Smooth muscle cell (in vitro differentiated cells): ENCODE measurements around the gene SEL1L3. TPM values are rescaled to one million over a fixed set of nuclear protein-coding genes. Genes with fewer than 3 reads are reported as not detected.

ENCODE experiments used
- DNase-seq: peaks from one replicate; lab custom pipeline; 2025; ENCODE audit not compliant: unreplicated experiment; lab: John Stamatoyannopoulos, UW
- H2AFZ ChIP-seq: fragments of 200-600 bp; sonication (generic); 2 replicates; pipeline ENCODE4 v1.6.0; 2016; ENCODE audit warnings: antibody characterized with exemption, low read depth, mild to moderate bottlenecking
- H3F3A ChIP-seq: fragments of 200-600 bp; sonication (generic); 2 replicates; pipeline ENCODE4 v1.6.0; 2017; ENCODE audit warnings: antibody characterized with exemption, low read depth
- H3K27ac ChIP-seq: fragments of 200-600 bp; sonication (generic); 2 replicates; pipeline ENCODE4 v1.5.1; 2016; ENCODE audit warnings: low read depth, mild to moderate bottlenecking
- H3K27me3 ChIP-seq: fragments of 200-600 bp; sonication (generic); 2 replicates; pipeline ENCODE4 v1.6.1; 2016; ENCODE audit warnings: low read depth, mild to moderate bottlenecking
- H3K36me3 ChIP-seq: fragments of 200-600 bp; sonication (generic); 2 replicates; pipeline ENCODE4 v1.5.1; 2016; ENCODE audit warnings: low read depth
- H3K4me1 ChIP-seq: fragments of 200-600 bp; sonication (generic); 2 replicates; pipeline ENCODE4 v1.5.1; 2016; ENCODE audit warnings: low read depth
- H3K4me2 ChIP-seq: fragments of 200-600 bp; sonication (generic); 2 replicates; pipeline ENCODE4 v1.6.0; 2016; ENCODE audit warnings: mild to moderate bottlenecking
- H3K4me3 ChIP-seq: fragments of 200-600 bp; sonication (generic); 2 replicates; pipeline ENCODE4 v1.5.1; 2016; ENCODE audit warnings: mild to moderate bottlenecking
- H3K79me2 ChIP-seq: fragments of 200-600 bp; sonication (generic); 2 replicates; pipeline ENCODE4 v1.6.0; 2016; ENCODE audit warnings: low read depth, mild to moderate bottlenecking
- H3K9ac ChIP-seq: fragments of 200-600 bp; sonication (generic); 2 replicates; pipeline ENCODE4 v1.6.0; 2016; ENCODE audit warnings: low read depth
- H3K9me3 ChIP-seq: fragments of 200-600 bp; sonication (generic); replicated peaks from 2 replicates; pipeline ENCODE4 v1.5.1; 2016; ENCODE audit warnings: low read depth
- H4K20me1 ChIP-seq: fragments of 200-600 bp; sonication (generic); 2 replicates; pipeline ENCODE4 v1.6.0; 2016; ENCODE audit warnings: low read depth
- CTCF ChIP-seq: fragments of 200-600 bp; sonication (generic); IDR thresholded peaks from 2 replicates; pipeline ENCODE4 v1.5.1; 2017; ENCODE audit warnings: borderline replicate concordance, mild to moderate bottlenecking, antibody characterized with exemption; ENCODE audit not compliant: insufficient read depth, poor library complexity, severe bottlenecking
- WGBS: methylation state at CpG from one replicate; pipeline ENCODE4 v1.1.7; 2016; ENCODE audit warnings: low lambda C conversion rate; 5-methylcytosine and 5-hydroxymethylcytosine counted together
- polyA plus RNA-seq: library from polyadenylated mRNA; unstranded; fragments of >200 nt; fragmentation: Nextera tagmentation; extraction: Ambion mirVana; gene quantifications from 2 replicates; pipeline ENCODE4 v1.2.1, GENCODE V29; 2016
- total RNA-seq: library from RNA; depleted of rRNA; stranded (reverse); fragments of >200 nt; gene quantifications from 2 replicates; pipeline ENCODE4 v1.2.3, GENCODE V29; 2014

Gene SEL1L3
- total and polyA plus RNA-seq, 2 experiments from 2014 or later, result 9.3 to 14.0 TPM

- Histone ChIP-seq H3K4me2 (no peak overlapping the region), H3K9ac (no peak overlapping the region), H3K27me3 (no peaks in the 10 kb centered on the region), H3K9me3 (no peaks in the 10 kb centered on the region), H3K79me2 (no peaks in the 10 kb centered on the region), H3F3A (no peaks in the 10 kb centered on the region), H3K36me3 (no peaks in the 10 kb centered on the region), H3K4me1 (peaks cover 4% of the 10 kb centered on the region), H3K27ac (no peak overlapping the region), H3K4me3 (no peak overlapping the region), H2AFZ (no peak overlapping the region), H4K20me1 (no peaks in the 10 kb centered on the region)
- no peak for DNase-seq
- TF ChIP-seq CTCF, result no peak
Observed at GRCh38 chr4:25801594-25801993, 61.2 kb downstream of the SEL1L3 start.

GRCh38 chr4:25800245-25800644, 62.5 kb downstream of the SEL1L3 start:
- 92% methylated on average over 2 of the region's 2 CpGs for WGBS
- H3K4me1 ChIP-seq, result peaks cover 13% of the 10 kb centered on the region
- no peaks in the 10 kb centered on the region for H4K20me1 ChIP-seq
- no peak for DNase-seq
- no peak overlapping the region for H3K4me3 ChIP-seq
- no peaks in the 10 kb centered on the region for H3F3A ChIP-seq
- H3K9me3 ChIP-seq, result no peaks in the 10 kb centered on the region
- no peaks in the 10 kb centered on the region for H3K27me3 ChIP-seq
- H3K4me2 ChIP-seq, result no peak overlapping the region
- no peaks in the 10 kb centered on the region for H3K36me3 ChIP-seq
- H2AFZ ChIP-seq, result no peak overlapping the region
- H3K9ac ChIP-seq, result no peak overlapping the region
- no peak overlapping the region for H3K27ac ChIP-seq
- no peaks in the 10 kb centered on the region for H3K79me2 ChIP-seq
- no peak for TF ChIP-seq CTCF

- WGBS, result 88% methylated on average over 5 of the region's 5 CpGs
- Histone ChIP-seq H3K36me3 (no peaks in the 10 kb centered on the region), H3F3A (no peaks in the 10 kb centered on the region), H3K4me2 (no peak overlapping the region), H3K27ac (no peak overlapping the region), H3K79me2 (no peaks in the 10 kb centered on the region), H3K9me3 (no peaks in the 10 kb centered on the region), H3K27me3 (no peaks in the 10 kb centered on the region), H3K9ac (no peak overlapping the region), H2AFZ (no peak overlapping the region), H4K20me1 (no peaks in the 10 kb centered on the region), H3K4me3 (no peak overlapping the region), H3K4me1 (peaks cover 13% of the 10 kb centered on the region)
- TF ChIP-seq CTCF, result no peak
- DNase-seq, result no peak
Observed at GRCh38 chr4:25799522-25799921, 63.3 kb downstream of the SEL1L3 start.

GRCh38 chr4:25797136-25797535, 65.7 kb downstream of the SEL1L3 start:
- H3K9ac ChIP-seq, result no peak overlapping the region
- H3K36me3 ChIP-seq, result no peaks in the 10 kb centered on the region
- no peaks in the 10 kb centered on the region for H3F3A ChIP-seq
- TF ChIP-seq CTCF, result no peak
- 77% methylated on average over 8 of the region's 8 CpGs for WGBS
- no peak overlapping the region for H2AFZ ChIP-seq
- no peaks in the 10 kb centered on the region for H4K20me1 ChIP-seq
- H3K4me1 ChIP-seq, result peaks cover 13% of the 10 kb centered on the region
- H3K9me3 ChIP-seq, result no peaks in the 10 kb centered on the region
- H3K4me2 ChIP-seq, result no peak overlapping the region
- H3K4me3 ChIP-seq, result no peak overlapping the region
- H3K79me2 ChIP-seq, result no peaks in the 10 kb centered on the region
- DNase-seq, result no peak
- H3K27me3 ChIP-seq, result no peaks in the 10 kb centered on the region
- H3K27ac ChIP-seq, result no peak overlapping the region
